ENCODE measurements around the gene SLC39A2. TPM values are rescaled to one million over a fixed set of nuclear protein-coding genes. Genes with fewer than 3 reads are reported as not detected.
A peak's percentile ranks its signal among the peaks of the same experiment; 100 is the strongest.
"Not testable (repeated sequence)": the region's sequence is repeated elsewhere in the genome, so short reads cannot be mapped to it uniquely, and the experiment has no call there.

The SLC39A2 gene
- total RNA-seq, 1 experiment from 2014 or later, result not detected

GRCh38 chr14:21025371-21026273 lies 26.5 kb downstream of the SLC39A2 start:
- DNase-seq (ENCODE audit: low read depth), result no peak

GRCh38 chr14:21026274-21026987 lies 27.3 kb downstream of the SLC39A2 start:
- DNase-seq (ENCODE audit: low read depth), result no peak

- no peak for DNase-seq (ENCODE audit: low read depth)
Observed at GRCh38 chr14:21026988-21027315, 27.9 kb downstream of the SLC39A2 start.

GRCh38 chr14:21029917-21030316 lies 30.8 kb downstream of the SLC39A2 start, which contains the start of gene TPPP2:
Gene TPPP2 (plus strand): TSS chr14:21030217. CDS start chr14:21030582, 365 bp downstream.
- no peak for DNase-seq (ENCODE audit: low read depth)

GRCh38 chr14:21030531-21030930 lies 31.4 kb downstream of the SLC39A2 start:
- no peak for DNase-seq (ENCODE audit: low read depth)

- DNase-seq (ENCODE audit: low read depth), result no peak
Observed at GRCh38 chr14:21032326-21033132, 33.4 kb downstream of the SLC39A2 start.

- DNase-seq (ENCODE audit: low read depth), result no peak
Observed at GRCh38 chr14:21033133-21033698, 34.1 kb downstream of the SLC39A2 start.

- DNase-seq (ENCODE audit: low read depth), result no peak
Observed at GRCh38 chr14:21034707-21035106, 35.6 kb downstream of the SLC39A2 start, which contains the start of gene RNASE13. Gene RNASE13 (minus strand): TSS chr14:21034807. CDS start chr14:21034288, 519 bp downstream.

GRCh38 chr14:21036751-21037150 lies 37.7 kb downstream of the SLC39A2 start:
- peak; percentile 21 for DNase-seq (ENCODE audit: low read depth)

GRCh38 chr14:21037156-21037555 lies 38.1 kb downstream of the SLC39A2 start:
- DNase-seq (ENCODE audit: low read depth), result no peak

GRCh38 chr14:21038441-21039422 lies 39.6 kb downstream of the SLC39A2 start:
- DNase-seq (ENCODE audit: low read depth), result peak; percentile 94

- peak; percentile 86 for DNase-seq (ENCODE audit: low read depth)
Observed at GRCh38 chr14:21039585-21040369, 40.7 kb downstream of the SLC39A2 start.

- DNase-seq (ENCODE audit: low read depth), result no peak
Observed at GRCh38 chr14:21040370-21040925, 41.4 kb downstream of the SLC39A2 start.

GRCh38 chr14:21040941-21041340 lies 41.8 kb downstream of the SLC39A2 start:
- DNase-seq (ENCODE audit: low read depth), result not testable (repeated sequence)

- peak; percentile 74 for DNase-seq (ENCODE audit: low read depth)
Observed at GRCh38 chr14:21041676-21042433, 42.8 kb downstream of the SLC39A2 start, which contains the start of gene RNASE7. Gene RNASE7 (plus strand): TSS chr14:21042362. CDS start chr14:21042993, 631 bp downstream.

GRCh38 chr14:21042918-21043317 lies 43.8 kb downstream of the SLC39A2 start:
- DNase-seq (ENCODE audit: low read depth), result peak; percentile 60

- DNase-seq (ENCODE audit: low read depth), result peak; percentile 61
Observed at GRCh38 chr14:21043387-21043973, 44.4 kb downstream of the SLC39A2 start.

All from LHCN-M2 (cell line).